ENCODE measurements around the gene VPS18.

The VPS18 gene

DNA sequence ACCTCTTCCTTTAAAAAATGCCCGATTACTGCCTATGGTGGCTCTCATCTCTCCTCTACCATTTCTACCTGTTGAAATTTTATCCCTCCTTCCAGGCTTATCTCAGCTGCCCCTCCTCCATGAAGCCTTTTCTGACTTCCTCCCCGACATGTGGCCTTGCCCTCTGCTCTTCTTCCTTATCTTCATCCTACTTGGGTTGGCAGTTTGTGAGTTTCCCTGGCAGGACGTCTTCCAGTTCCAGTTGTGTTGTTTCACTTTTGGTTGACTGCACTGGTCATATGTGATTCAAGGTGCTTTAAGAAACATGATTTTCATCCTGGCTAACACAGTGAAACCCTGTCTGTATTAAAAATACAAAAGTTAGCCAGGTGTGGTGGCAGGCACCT is 39.3 kb downstream of the VPS18 start:
- peaks cover 73% of the 10 kb centered on the region for H3K4me1 Mint-ChIP-seq
- peaks cover 85% of the 10 kb centered on the region for H3K27me3 Mint-ChIP-seq (ENCODE audit: low read depth, poor library complexity)
- DNase-seq = no peak
- H3K36me3 Mint-ChIP-seq (ENCODE audit: low read depth) = no peaks in the 10 kb centered on the region
- no peaks in the 10 kb centered on the region for H3K9me3 Mint-ChIP-seq
- peak overlapping the region; percentile 4 for H3K4me3 Mint-ChIP-seq
- no peak overlapping the region for H3K27ac Mint-ChIP-seq
- TF ChIP-seq, protein P1, sequence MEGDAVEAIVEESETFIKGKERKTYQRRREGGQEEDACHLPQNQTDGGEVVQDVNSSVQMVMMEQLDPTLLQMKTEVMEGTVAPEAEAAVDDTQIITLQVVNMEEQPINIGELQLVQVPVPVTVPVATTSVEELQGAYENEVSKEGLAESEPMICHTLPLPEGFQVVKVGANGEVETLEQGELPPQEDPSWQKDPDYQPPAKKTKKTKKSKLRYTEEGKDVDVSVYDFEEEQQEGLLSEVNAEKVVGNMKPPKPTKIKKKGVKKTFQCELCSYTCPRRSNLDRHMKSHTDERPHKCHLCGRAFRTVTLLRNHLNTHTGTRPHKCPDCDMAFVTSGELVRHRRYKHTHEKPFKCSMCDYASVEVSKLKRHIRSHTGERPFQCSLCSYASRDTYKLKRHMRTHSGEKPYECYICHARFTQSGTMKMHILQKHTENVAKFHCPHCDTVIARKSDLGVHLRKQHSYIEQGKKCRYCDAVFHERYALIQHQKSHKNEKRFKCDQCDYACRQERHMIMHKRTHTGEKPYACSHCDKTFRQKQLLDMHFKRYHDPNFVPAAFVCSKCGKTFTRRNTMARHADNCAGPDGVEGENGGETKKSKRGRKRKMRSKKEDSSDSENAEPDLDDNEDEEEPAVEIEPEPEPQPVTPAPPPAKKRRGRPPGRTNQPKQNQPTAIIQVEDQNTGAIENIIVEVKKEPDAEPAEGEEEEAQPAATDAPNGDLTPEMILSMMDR (IDR thresholded peaks at IDR 0.05) = no peak

DNA sequence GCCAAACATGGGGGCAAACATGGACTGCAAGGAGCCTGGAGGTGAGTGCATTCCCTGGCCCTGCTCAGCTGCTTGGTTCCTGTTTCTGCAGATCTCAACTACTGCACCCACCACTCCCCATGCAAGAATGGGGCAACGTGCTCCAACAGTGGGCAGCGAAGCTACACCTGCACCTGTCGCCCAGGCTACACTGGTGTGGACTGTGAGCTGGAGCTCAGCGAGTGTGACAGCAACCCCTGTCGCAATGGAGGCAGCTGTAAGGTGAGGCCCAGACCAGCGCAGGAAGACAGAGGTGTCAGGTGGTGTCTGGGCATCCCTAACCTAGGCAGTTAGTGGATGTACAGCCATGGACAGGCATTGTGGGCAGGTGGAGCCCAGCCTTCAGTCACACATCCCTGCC is 40.2 kb downstream of the VPS18 start:
- DNase-seq = no peak
- no peak overlapping the region for H3K27ac Mint-ChIP-seq
- peaks cover 75% of the 10 kb centered on the region for H3K4me1 Mint-ChIP-seq
- peaks cover 76% of the 10 kb centered on the region for H3K27me3 Mint-ChIP-seq (ENCODE audit: low read depth, poor library complexity)
- TF ChIP-seq, protein P1 (IDR thresholded peaks at IDR 0.05) = no peak
- no peaks in the 10 kb centered on the region for H3K36me3 Mint-ChIP-seq (ENCODE audit: low read depth)
- H3K9me3 Mint-ChIP-seq = no peaks in the 10 kb centered on the region
- no peak overlapping the region for H3K4me3 Mint-ChIP-seq

DNA sequence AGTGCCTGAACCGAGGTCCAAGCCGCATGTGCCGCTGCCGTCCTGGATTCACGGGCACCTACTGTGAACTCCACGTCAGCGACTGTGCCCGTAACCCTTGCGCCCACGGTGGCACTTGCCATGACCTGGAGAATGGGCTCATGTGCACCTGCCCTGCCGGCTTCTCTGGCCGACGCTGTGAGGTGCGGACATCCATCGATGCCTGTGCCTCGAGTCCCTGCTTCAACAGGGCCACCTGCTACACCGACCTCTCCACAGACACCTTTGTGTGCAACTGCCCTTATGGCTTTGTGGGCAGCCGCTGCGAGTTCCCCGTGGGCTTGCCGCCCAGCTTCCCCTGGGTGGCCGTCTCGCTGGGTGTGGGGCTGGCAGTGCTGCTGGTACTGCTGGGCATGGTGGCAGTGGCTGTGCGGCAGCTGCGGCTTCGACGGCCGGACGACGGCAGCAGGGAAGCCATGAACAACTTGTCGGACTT is 42.0 kb downstream of the VPS18 start:
- DNase-seq = no peak
- TF ChIP-seq, protein P1 (IDR thresholded peaks at IDR 0.05) = no peak
- no peak overlapping the region for H3K27ac Mint-ChIP-seq
- no peaks in the 10 kb centered on the region for H3K9me3 Mint-ChIP-seq
- H3K36me3 Mint-ChIP-seq (ENCODE audit: low read depth) = no peaks in the 10 kb centered on the region
- peaks cover 78% of the 10 kb centered on the region for H3K4me1 Mint-ChIP-seq
- H3K4me3 Mint-ChIP-seq = no peak overlapping the region
- peaks cover 65% of the 10 kb centered on the region for H3K27me3 Mint-ChIP-seq (ENCODE audit: low read depth, poor library complexity)

DNA sequence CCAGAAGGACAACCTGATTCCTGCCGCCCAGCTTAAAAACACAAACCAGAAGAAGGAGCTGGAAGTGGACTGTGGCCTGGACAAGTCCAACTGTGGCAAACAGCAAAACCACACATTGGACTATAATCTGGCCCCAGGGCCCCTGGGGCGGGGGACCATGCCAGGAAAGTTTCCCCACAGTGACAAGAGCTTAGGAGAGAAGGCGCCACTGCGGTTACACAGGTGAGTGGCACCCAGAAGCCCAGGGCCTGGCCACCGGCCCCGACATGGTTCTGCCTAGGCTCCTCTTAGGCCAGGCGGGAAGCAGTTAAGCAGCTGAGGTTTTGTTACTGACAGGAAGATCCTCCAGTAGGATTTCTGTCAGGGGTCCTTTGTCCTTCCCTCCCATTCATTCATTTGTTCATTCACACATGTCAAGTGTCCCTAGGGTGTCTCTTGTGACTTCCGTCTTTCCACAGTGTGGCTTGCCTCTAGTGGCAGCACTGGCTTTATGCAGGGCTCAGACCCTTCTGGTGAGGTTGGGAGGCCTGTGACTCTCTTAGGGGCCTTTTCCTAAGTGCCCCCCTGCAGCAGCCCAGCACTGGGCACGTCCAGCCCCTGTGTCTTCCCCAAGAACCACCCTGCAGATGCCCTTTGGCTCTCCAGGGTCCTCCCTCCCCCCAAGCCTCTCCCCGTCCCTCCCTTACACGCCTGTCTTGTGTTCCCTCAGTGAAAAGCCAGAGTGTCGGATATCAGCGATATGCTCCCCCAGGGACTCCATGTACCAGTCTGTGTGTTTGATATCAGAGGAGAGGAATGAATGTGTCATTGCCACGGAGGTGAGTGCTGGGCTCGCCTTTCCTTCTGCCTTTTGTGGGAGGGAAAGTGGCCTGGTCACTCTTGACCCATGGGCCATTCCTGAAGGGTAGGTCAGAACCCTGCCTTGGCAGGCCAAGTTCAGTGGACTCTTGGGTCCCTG is 42.7 kb downstream of the VPS18 start:
- Mint-ChIP-seq H3K27me3 (ENCODE audit: low read depth, poor library complexity) (peaks cover 57% of the 10 kb centered on the region), H3K4me1 (peaks cover 75% of the 10 kb centered on the region), H3K9me3 (no peaks in the 10 kb centered on the region), H3K4me3 (no peak overlapping the region), H3K27ac (peak overlapping the region; percentile 48), H3K36me3 (ENCODE audit: low read depth) (no peaks in the 10 kb centered on the region)
- TF ChIP-seq, protein P1 (IDR thresholded peaks at IDR 0.05) = peak; percentile 16
- no peak for DNase-seq

DNA sequence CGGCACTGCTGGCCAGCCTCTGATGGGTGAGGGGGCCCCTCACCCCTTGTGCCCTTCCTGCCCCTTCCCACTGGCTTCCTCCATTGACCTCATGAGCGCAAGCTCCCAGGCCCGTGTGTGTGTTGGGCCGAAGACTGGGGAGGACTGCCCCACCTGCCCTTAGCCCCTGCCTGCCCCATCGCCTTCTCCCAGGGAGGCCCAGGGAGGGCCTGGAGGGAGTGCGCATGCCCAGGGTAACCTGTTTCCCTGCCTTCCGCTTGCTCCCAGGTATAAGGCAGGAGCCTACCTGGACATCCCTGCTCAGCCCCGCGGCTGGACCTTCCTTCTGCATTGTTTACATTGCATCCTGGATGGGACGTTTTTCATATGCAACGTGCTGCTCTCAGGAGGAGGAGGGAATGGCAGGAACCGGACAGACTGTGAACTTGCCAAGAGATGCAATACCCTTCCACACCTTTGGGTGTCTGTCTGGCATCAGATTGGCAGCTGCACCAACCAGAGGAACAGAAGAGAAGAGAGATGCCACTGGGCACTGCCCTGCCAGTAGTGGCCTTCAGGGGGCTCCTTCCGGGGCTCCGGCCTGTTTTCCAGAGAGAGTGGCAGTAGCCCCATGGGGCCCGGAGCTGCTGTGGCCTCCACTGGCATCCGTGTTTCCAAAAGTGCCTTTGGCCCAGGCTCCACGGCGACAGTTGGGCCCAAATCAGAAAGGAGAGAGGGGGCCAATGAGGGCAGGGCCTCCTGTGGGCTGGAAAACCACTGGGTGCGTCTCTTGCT is 43.7 kb downstream of the VPS18 start:
- TF ChIP-seq, protein P1 (IDR thresholded peaks at IDR 0.05) = no peak
- peaks cover 74% of the 10 kb centered on the region for H3K4me1 Mint-ChIP-seq
- no peak for DNase-seq
- no peaks in the 10 kb centered on the region for H3K9me3 Mint-ChIP-seq
- no peak overlapping the region for H3K4me3 Mint-ChIP-seq
- no peak overlapping the region for H3K27ac Mint-ChIP-seq
- no peaks in the 10 kb centered on the region for H3K36me3 Mint-ChIP-seq (ENCODE audit: low read depth)
- H3K27me3 Mint-ChIP-seq (ENCODE audit: low read depth, poor library complexity) = peaks cover 54% of the 10 kb centered on the region
